ENCODE results near the gene ARRB2.

DNA sequence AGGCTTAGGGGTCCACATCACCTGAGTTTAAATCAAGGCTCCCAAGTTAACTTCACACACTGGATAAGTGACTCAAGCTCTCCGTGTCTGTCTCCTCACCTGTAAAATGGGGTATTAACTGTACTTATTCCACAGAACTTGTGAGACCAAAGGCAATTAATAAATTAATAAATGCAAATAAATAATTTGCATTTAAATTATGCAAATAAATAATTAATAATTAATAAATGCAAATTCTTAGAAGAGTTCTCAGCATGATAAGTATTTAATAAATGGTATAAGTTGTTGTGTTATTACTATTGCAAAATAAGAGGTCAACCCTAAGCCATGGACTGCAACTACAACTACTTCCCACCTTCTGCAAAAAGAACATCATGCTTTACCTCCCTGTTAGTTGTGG lies 43.0 kb downstream of the ARRB2 start:
- TF ChIP-seq, protein P1, sequence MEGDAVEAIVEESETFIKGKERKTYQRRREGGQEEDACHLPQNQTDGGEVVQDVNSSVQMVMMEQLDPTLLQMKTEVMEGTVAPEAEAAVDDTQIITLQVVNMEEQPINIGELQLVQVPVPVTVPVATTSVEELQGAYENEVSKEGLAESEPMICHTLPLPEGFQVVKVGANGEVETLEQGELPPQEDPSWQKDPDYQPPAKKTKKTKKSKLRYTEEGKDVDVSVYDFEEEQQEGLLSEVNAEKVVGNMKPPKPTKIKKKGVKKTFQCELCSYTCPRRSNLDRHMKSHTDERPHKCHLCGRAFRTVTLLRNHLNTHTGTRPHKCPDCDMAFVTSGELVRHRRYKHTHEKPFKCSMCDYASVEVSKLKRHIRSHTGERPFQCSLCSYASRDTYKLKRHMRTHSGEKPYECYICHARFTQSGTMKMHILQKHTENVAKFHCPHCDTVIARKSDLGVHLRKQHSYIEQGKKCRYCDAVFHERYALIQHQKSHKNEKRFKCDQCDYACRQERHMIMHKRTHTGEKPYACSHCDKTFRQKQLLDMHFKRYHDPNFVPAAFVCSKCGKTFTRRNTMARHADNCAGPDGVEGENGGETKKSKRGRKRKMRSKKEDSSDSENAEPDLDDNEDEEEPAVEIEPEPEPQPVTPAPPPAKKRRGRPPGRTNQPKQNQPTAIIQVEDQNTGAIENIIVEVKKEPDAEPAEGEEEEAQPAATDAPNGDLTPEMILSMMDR (IDR thresholded peaks at IDR 0.05): no peak
- TF ChIP-seq EZH2 (IDR thresholded peaks at IDR 0.05) (no peak), EZH2phosphoT487 (IDR thresholded peaks at IDR 0.05) (no peak)

All from neural progenitor cell (in vitro differentiated cells).